Measurements from ENCODE around the gene CFAP97D2. TPM values are rescaled to one million over a fixed set of nuclear protein-coding genes. Genes with fewer than 3 reads are reported as not detected.

Gene CFAP97D2
- total and polyA plus RNA-seq, 8 donors = 0.75 to 5.8 (median 3.1) TPM

DNA sequence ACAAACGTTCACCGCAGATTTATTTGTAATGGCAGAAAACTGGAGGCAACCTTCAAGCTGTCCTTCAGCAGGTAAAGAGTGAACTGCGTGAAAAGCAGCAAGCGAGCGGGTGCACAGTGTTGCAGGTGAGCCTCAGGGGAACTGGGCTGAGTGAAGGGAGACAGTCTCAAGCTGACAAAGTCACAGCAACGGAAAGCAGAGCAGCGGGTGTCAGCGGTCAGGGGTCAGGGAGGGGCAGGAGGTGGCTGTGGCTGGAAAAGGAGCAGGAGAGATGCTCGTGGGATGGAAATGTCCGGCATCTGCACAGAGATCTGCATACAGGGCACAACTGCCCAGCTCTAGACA is 38.2 kb upstream of the CFAP97D2 start:
- Histone ChIP-seq H3K27me3 (no peaks in the 10 kb centered on the region), H3K36me3 (no peaks in the 10 kb centered on the region), H3K27ac (no peak overlapping the region), H3K4me1 (peaks cover 6 to 13% (median 11%) of the 10 kb centered on the region in 3 donors), H3K4me3 (no peak overlapping the region), H3K9me3 (no peaks in the 10 kb centered on the region)
- WGBS, 2 donors = 31 to 40% methylated on average over 10 of the region's 10 CpGs
- no peak for FAIRE-seq
- no peak for ATAC-seq
- intact Hi-C loops (cut with DNase I) = no loop called here
- no peak for TF ChIP-seq CTCF (IDR thresholded peaks at IDR 0.05)
- peak in 1 of 6 donors; percentile 35 for DNase-seq

GRCh38 chr13:114141261-114141996 is 37.6 kb upstream of the CFAP97D2 start:
- no peaks in the 10 kb centered on the region for H3K27me3 ChIP-seq
- intact Hi-C loops (cut with DNase I) = no loop called here
- H3K4me1 ChIP-seq = peaks cover 6 to 13% (median 11%) of the 10 kb centered on the region in 3 donors
- 69 to 71% methylated on average over 15 of the region's 15 CpGs for WGBS, 2 donors
- H3K9me3 ChIP-seq = no peaks in the 10 kb centered on the region
- H3K27ac ChIP-seq = no peak overlapping the region
- ATAC-seq = no peak
- no peak for TF ChIP-seq CTCF (IDR thresholded peaks at IDR 0.05)
- no peak for FAIRE-seq
- H3K4me3 ChIP-seq = no peak overlapping the region
- DNase-seq = peak in 1 of 6 donors; percentile 21
- H3K36me3 ChIP-seq = no peaks in the 10 kb centered on the region

DNA sequence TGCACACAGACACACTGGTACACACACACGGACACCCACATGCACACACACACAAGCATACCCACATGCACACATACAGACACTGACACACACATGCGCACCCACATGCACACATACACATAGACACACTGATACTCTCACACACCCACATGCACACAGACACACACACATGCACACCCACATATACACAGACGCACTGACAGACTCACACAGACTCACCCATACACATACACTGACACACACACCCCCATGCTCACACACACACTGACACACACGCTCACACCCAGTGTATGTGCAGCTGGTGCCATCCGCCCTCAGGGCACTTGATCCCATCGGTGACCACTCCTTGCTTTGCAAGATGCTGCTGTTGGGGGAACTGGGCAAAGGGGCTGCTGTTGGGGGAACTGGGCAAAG is 36.9 kb upstream of the CFAP97D2 start:
- H3K4me1 ChIP-seq = peaks cover 6 to 13% (median 11%) of the 10 kb centered on the region in 3 donors
- H3K36me3 ChIP-seq = no peaks in the 10 kb centered on the region
- no peak overlapping the region for H3K4me3 ChIP-seq
- DNase-seq = peak in 2 of 6 donors; percentile 31 to 43
- H3K27me3 ChIP-seq = no peaks in the 10 kb centered on the region
- intact Hi-C loops (cut with DNase I) = no loop called here
- no peak for FAIRE-seq
- ATAC-seq = no peak
- no peaks in the 10 kb centered on the region for H3K9me3 ChIP-seq
- no peak overlapping the region for H3K27ac ChIP-seq
- 83 to 92% methylated on average over 6 of the region's 6 CpGs for WGBS, 2 donors
- TF ChIP-seq CTCF (IDR thresholded peaks at IDR 0.05) = no peak

DNA sequence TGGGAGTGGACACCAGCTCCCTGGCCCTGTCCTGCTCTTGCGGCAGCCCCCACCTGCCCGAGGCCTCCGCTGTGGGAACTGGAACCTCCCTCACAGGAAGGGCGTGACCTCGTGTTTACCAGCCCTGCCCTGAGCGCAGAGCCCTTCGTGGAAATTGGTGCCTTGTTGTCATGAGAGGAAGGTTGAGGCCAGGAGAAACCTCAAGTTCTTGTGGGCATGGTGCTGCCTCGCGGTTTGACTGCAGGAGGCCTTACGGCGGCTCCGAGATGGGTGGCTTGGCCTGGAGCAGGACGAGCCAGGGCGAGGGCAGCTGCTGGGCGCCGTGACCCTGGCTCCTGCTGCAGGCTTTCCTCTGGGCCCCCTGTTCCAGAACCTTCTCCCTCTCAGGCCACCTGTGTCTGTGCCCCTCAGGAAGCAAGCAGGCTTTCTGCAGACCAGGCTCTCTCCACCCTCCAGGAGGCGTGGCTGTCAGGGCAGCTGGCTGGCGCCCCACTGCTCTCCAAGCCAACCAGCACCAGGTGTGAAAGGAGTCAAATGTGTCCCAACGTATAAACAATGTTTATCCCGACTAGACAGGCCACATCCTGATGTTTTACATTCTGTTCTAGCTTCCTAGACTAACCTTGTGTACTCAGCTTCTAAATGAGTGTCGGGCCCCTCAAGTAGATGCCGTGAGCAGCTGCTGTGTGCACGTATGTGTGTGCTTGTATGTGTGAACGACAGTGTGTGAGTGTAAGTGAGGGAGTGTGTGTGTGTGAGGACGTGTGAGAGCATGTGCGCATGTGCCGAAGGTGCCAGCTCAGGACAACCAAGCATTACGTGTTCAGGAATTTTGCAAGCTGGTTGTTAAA is 36.2 kb upstream of the CFAP97D2 start:
- Histone ChIP-seq H3K4me3 (no peak overlapping the region), H3K27ac (peak overlapping the region; percentile 44 to 68 (median 68)), H3K9me3 (no peaks in the 10 kb centered on the region), H3K36me3 (no peaks in the 10 kb centered on the region), H3K27me3 (no peaks in the 10 kb centered on the region), H3K4me1 (peaks cover 6 to 13% (median 12%) of the 10 kb centered on the region in 3 donors)
- FAIRE-seq = no peak
- intact Hi-C loops (cut with DNase I) = no loop called here
- ATAC-seq = peak; percentile 81 to 92 (median 90)
- WGBS, 2 donors = 48 to 51% methylated on average over 28 of the region's 28 CpGs
- peak; percentile 77 to 90 (median 84) for DNase-seq
- no peak for TF ChIP-seq CTCF (IDR thresholded peaks at IDR 0.05)
